Subcutaneous abdominal adipose tissue (tissue), 5 donors: ENCODE results near the gene SLCO2B1.

Experiments
- H3K27ac ChIP-seq: one replicate; pipeline ENCODE4 v1.7.0; 2013; ENCODE audit warnings: low read depth, mild to moderate bottlenecking, inconsistent platforms, low read length, moderate library complexity
- H3K27me3 ChIP-seq, 5 donors: one replicate each; pipeline ENCODE4 v1.7.0; 2013; ENCODE audit warnings: low read length in 5 of 5, inconsistent platforms in 1 of 5; ENCODE audit not compliant: control insufficient read depth in 5 of 5, insufficient read depth in 4 of 5
- H3K36me3 ChIP-seq, 5 donors: one replicate each; pipeline ENCODE4 v1.7.0; 2013; ENCODE audit warnings: low read length in 5 of 5; ENCODE audit not compliant: control insufficient read depth in 5 of 5, insufficient read depth in 5 of 5
- H3K4me1 ChIP-seq, 5 donors: one replicate each; pipeline ENCODE4 v1.7.0; 2013; ENCODE audit warnings: low read length in 5 of 5, mild to moderate bottlenecking in 3 of 5, moderate library complexity in 1 of 5; ENCODE audit not compliant: control insufficient read depth in 5 of 5, insufficient read depth in 5 of 5
- H3K4me3 ChIP-seq, 5 donors: one replicate each; pipeline ENCODE4 v1.7.0; 2013; ENCODE audit warnings: low read length in 5 of 5, low read depth in 1 of 5
- H3K9ac ChIP-seq, 5 donors: one replicate each; pipeline ENCODE4 v1.7.0; 2013; ENCODE audit warnings: low read length in 5 of 5, mild to moderate bottlenecking in 4 of 5, moderate library complexity in 3 of 5
- H3K9me3 ChIP-seq, 5 donors: one replicate each; pipeline ENCODE4 v1.7.0; 2013; ENCODE audit warnings: low read length in 5 of 5; ENCODE audit not compliant: control insufficient read depth in 5 of 5
- donor health status: healthy.
- donor health status: healthy.
- donor health status: healthy.
- donor health status: healthy.
- donor health status: healthy.

SLCO2B1 gene

GRCh38 chr11:75145196-75145971 lies 5.5 kb upstream of the SLCO2B1 start:
- Histone ChIP-seq H3K27me3 (no peaks in the 10 kb centered on the region), H3K9me3 (no peaks in the 10 kb centered on the region), H3K9ac (no peak overlapping the region), H3K36me3 (no peaks in the 10 kb centered on the region), H3K27ac (no peak overlapping the region), H3K4me3 (no peak overlapping the region), H3K4me1 (peaks cover 6 to 63% (median 49%) of the 10 kb centered on the region in 5 donors)

GRCh38 chr11:75145972-75146519 lies 4.9 kb upstream of the SLCO2B1 start:
- Histone ChIP-seq H3K9me3 (no peaks in the 10 kb centered on the region), H3K27me3 (no peaks in the 10 kb centered on the region), H3K27ac (no peak overlapping the region), H3K4me3 (no peak overlapping the region), H3K4me1 (peaks cover 6 to 61% (median 50%) of the 10 kb centered on the region in 5 donors), H3K36me3 (no peaks in the 10 kb centered on the region), H3K9ac (no peak overlapping the region)

GRCh38 chr11:75146711-75147110 lies 4.2 kb upstream of the SLCO2B1 start:
- Histone ChIP-seq H3K9me3 (no peaks in the 10 kb centered on the region), H3K27me3 (no peaks in the 10 kb centered on the region), H3K36me3 (no peaks in the 10 kb centered on the region), H3K4me3 (no peak overlapping the region), H3K9ac (no peak overlapping the region), H3K4me1 (peaks cover 6 to 61% (median 50%) of the 10 kb centered on the region in 5 donors), H3K27ac (no peak overlapping the region)

GRCh38 chr11:75147191-75147874 lies 3.6 kb upstream of the SLCO2B1 start:
- Histone ChIP-seq H3K27me3 (no peaks in the 10 kb centered on the region), H3K4me1 (peaks cover 7 to 64% (median 57%) of the 10 kb centered on the region in 5 donors), H3K36me3 (no peaks in the 10 kb centered on the region), H3K9ac (peak overlapping the region in 1 of 5 donors; percentile 44), H3K4me3 (no peak overlapping the region), H3K27ac (no peak overlapping the region), H3K9me3 (no peaks in the 10 kb centered on the region)

- H3K9ac ChIP-seq = no peak overlapping the region
- no peak overlapping the region for H3K4me3 ChIP-seq
- peaks cover 10 to 61% (median 57%) of the 10 kb centered on the region in 5 donors for H3K4me1 ChIP-seq
- no peak overlapping the region for H3K27ac ChIP-seq
- H3K27me3 ChIP-seq = peaks cover 0 to 1% (median 0%) of the 10 kb centered on the region in 5 donors
- no peaks in the 10 kb centered on the region for H3K9me3 ChIP-seq
- H3K36me3 ChIP-seq = no peaks in the 10 kb centered on the region
Observed at GRCh38 chr11:75147875-75148263, 3.0 kb upstream of the SLCO2B1 start.

GRCh38 chr11:75148436-75148983 lies 2.4 kb upstream of the SLCO2B1 start:
- Histone ChIP-seq H3K9me3 (no peaks in the 10 kb centered on the region), H3K4me3 (no peak overlapping the region), H3K9ac (no peak overlapping the region), H3K36me3 (no peaks in the 10 kb centered on the region), H3K4me1 (peaks cover 8 to 57% (median 50%) of the 10 kb centered on the region in 5 donors), H3K27ac (no peak overlapping the region), H3K27me3 (peaks cover 0 to 5% (median 0%) of the 10 kb centered on the region in 5 donors)

- no peaks in the 10 kb centered on the region for H3K36me3 ChIP-seq
- no peak overlapping the region for H3K27ac ChIP-seq
- H3K4me1 ChIP-seq = peaks cover 8 to 56% (median 43%) of the 10 kb centered on the region in 5 donors
- H3K9me3 ChIP-seq = no peaks in the 10 kb centered on the region
- peaks cover 0 to 5% (median 0%) of the 10 kb centered on the region in 5 donors for H3K27me3 ChIP-seq
- no peak overlapping the region for H3K9ac ChIP-seq
- H3K4me3 ChIP-seq = no peak overlapping the region
Observed at GRCh38 chr11:75149766-75150465, 991 bp upstream of the SLCO2B1 start.

- H3K27me3 ChIP-seq = peaks cover 0 to 5% (median 0%) of the 10 kb centered on the region in 5 donors
- no peaks in the 10 kb centered on the region for H3K9me3 ChIP-seq
- H3K4me3 ChIP-seq = peak overlapping the region; percentile 57 to 74 (median 58)
- H3K27ac ChIP-seq = no peak overlapping the region
- peaks cover 6 to 58% (median 42%) of the 10 kb centered on the region in 5 donors for H3K4me1 ChIP-seq
- peak overlapping the region; percentile 12 to 58 (median 49) for H3K9ac ChIP-seq
- no peaks in the 10 kb centered on the region for H3K36me3 ChIP-seq
Observed at GRCh38 chr11:75151346-75152047, 590 bp downstream of the SLCO2B1 start.

- Histone ChIP-seq H3K27ac (no peak overlapping the region), H3K9ac (peak overlapping the region in 4 of 5 donors; percentile 32 to 58 (median 50)), H3K4me1 (peaks cover 6 to 52% (median 36%) of the 10 kb centered on the region in 5 donors), H3K36me3 (no peaks in the 10 kb centered on the region), H3K9me3 (no peaks in the 10 kb centered on the region), H3K4me3 (peak overlapping the region; percentile 57 to 74 (median 58)), H3K27me3 (peaks cover 0 to 5% (median 0%) of the 10 kb centered on the region in 5 donors)
Observed at GRCh38 chr11:75152090-75152489, 1.2 kb downstream of the SLCO2B1 start.
